8988T (cell line): ENCODE measurements around the gene CSDE1.

Experiments
- DNase-seq: peaks from one replicate; pipeline ENCODE4 v3.0.0; 2011

The CSDE1 gene

GRCh38 chr1:114746450-114747121 is 11.2 kb downstream of the CSDE1 start:
- no peak for DNase-seq

GRCh38 chr1:114745291-114745690 is 12.5 kb downstream of the CSDE1 start:
- DNase-seq: no peak

DNA sequence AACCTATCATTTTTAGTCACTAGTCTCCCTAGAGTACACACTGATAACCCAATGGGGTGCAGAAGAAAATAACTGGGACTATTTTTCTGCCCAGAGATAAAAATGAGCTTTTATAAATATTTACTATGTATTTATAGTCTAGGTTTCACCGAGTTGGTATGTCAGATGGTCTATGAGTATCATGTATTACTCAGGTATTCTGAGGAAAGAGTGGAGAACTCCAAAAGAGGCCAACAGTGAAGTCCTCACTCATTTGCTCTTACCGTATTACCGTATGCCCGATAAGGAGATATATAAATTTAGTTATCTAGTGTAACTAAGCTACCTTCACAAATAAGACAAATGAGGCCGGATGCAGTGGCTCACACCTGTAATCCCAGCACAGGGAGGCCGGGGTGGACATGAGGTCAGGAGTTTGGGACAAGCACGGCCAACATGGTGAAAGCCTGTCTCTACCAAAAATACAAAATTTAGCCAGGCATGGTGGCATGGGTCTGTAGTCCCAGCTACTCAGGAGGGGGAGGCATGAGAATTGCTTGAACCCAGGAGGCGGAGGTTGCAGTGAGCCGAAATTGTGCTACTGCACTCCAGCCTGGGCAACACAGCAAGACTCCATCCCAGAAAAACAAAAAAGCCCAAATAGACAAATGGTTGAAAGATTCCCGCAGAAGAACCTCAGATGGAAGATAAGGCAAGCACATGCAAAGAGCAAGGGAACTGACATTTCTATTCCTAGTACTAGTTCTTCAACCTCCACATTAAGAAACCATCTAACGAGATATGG is 15.6 kb downstream of the CSDE1 start:
- DNase-seq: no peak

- no peak for DNase-seq
Measured at GRCh38 chr1:114740331-114740730, 17.5 kb downstream of the CSDE1 start.

GRCh38 chr1:114737314-114737849 is 20.4 kb downstream of the CSDE1 start:
- no peak for DNase-seq

DNA sequence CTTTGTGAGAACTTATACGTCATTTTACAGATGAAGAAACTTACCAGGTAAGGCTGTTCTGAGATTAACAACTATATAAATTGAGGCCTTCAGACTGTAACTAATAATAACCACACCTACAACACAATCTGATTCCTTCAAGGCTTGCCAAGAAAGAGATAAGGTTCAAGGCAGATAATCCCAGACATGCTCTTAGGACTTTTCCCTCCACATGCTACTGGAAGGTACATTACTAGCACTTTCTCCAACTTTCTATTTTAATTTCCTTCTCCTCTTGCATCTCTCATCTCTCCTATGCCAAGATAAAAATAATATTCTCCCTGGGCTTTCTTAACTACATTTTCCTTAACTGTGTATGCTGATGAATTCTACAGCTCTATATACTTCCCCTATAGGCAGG is 22.3 kb downstream of the CSDE1 start:
- DNase-seq: no peak

GRCh38 chr1:114729782-114730181 is 28.0 kb downstream of the CSDE1 start:
- no peak for DNase-seq

GRCh38 chr1:114728553-114728952 is 29.2 kb downstream of the CSDE1 start:
- DNase-seq: no peak

DNA sequence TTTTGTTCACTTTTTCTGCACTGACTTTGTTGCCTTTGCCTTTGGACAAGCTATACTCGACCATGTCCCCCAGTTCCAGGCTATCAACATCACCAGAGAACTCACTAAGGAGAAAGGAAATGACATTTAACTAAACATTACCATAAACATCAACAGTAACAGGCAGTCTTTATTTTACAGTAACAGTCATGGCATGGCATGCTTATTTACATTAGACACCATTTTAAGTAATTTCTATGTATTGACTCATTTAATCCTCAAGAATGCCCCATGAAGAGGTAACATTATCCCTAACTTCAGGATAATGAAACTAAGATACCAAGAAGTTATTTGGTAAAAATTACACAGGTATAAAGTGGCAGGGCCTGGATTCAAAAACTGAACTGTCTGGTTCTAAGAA is 32.6 kb downstream of the CSDE1 start:
- no peak for DNase-seq

DNA sequence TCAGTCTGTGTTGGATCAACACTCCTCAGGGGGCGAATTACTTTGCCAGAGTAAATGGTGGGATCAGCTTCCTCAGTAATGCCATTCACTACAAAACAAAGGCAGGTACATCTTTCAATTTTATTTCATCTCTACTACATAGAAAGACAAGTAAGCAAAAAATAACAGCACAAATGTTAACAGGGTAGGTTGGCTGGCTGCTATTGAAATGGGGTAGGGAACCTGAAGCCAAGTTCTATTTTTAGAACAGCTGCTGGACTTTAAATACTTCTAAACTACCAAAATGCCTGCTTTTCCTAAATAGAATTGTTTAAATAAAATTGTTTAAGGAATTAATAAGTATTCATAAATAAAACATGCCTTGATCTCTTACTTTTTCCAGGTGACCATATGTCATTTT is 33.9 kb downstream of the CSDE1 start:
- DNase-seq: no peak

- DNase-seq: no peak
Measured at GRCh38 chr1:114723457-114723856, 34.3 kb downstream of the CSDE1 start.

- no peak for DNase-seq
Measured at GRCh38 chr1:114720492-114720891, 37.3 kb downstream of the CSDE1 start.

GRCh38 chr1:114719424-114719787 is 38.4 kb downstream of the CSDE1 start:
- DNase-seq: no peak

- no peak for DNase-seq
Measured at GRCh38 chr1:114718661-114719423, 38.9 kb downstream of the CSDE1 start.

GRCh38 chr1:114716304-114717170 is 41.2 kb downstream of the CSDE1 start, which contains the start of gene NRAS:
Gene NRAS, minus strand, starts transcription at chr1:114716771. Its CDS starts 611 bp downstream, at chr1:114716160.
- peak; percentile 52 for DNase-seq

DNA sequence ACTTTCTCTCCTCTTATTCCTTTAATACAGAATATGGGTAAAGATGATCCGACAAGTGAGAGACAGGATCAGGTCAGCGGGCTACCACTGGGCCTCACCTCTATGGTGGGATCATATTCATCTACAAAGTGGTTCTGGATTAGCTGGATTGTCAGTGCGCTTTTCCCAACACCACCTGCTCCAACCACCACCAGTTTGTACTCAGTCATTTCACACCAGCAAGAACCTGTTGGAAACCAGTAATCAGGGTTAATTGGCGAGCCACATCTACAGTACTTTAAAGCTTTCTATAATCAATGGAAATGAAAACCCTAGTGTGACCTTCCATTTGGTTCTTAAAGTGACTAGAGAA is 41.9 kb downstream of the CSDE1 start:
- DNase-seq: no peak

GRCh38 chr1:114712977-114713376 is 44.8 kb downstream of the CSDE1 start:
- no peak for DNase-seq

- no peak for DNase-seq
Measured at GRCh38 chr1:114710360-114710759, 47.4 kb downstream of the CSDE1 start.

DNA sequence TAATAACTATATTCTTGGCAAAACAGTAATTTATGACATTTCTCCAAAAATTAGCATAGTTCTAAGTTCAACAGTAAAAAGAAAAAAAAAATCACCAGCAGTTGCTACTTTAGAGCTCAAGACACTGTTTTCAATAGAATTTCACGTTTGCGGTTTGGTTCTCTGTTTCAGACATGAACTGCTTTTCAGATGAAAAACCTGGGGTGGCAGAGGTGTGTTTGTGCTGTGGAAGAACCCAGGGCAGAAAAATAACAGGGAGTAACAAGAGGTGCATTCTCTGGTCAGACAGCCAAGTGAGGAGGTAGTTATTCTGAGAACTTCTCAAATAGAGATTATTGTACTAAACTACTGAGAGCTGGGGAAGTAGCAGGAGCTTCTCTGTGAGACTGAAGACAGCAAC is 50.2 kb downstream of the CSDE1 start:
- DNase-seq: no peak

GRCh38 chr1:114703242-114703641 is 54.5 kb downstream of the CSDE1 start:
- no peak for DNase-seq

DNA sequence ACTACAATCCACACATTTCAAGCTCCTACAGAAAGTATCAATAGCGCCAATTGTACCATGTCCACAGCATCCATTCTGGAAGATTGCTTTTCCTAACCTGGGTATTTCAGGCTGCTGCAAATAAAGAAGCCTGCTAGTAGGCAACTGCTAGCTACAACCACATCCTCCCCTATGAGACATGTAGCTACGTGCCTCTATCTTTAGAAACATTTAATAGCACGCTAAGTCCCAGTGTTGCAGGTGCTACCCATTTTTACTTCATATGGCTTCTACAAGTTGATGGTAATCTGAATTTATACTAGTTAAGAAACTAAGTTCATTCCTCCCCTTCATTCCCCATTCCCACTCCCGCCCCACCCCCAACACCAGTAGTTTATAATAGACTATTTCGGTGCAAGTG is 55.0 kb downstream of the CSDE1 start:
- DNase-seq: no peak

- DNase-seq: no peak
Measured at GRCh38 chr1:114701931-114702330, 55.9 kb downstream of the CSDE1 start.
